ENCODE measurements around the gene CLSTN3. TPM values are rescaled to one million over a fixed set of nuclear protein-coding genes. Genes with fewer than 3 reads are reported as not detected.
A peak's percentile ranks its signal among the peaks of the same experiment; 100 is the strongest.

Gene CLSTN3
- total RNA-seq, 1 donor from 2014 or later, result 9.2 TPM

GRCh38 chr12:7143564-7143963, 13.4 kb downstream of the CLSTN3 start:
- H3K4me3 ChIP-seq (ENCODE audit: low read depth, low read length), result no peak overlapping the region
- DNase-seq (ENCODE audit: low read depth) (no peak), FAIRE-seq (no peak)
- no peak for TF ChIP-seq CTCF (IDR thresholded peaks at IDR 0.05; ENCODE audit: insufficient read depth, low read length, severe bottlenecking)
- peaks cover 13% of the 10 kb centered on the region for H3K36me3 ChIP-seq (ENCODE audit: control insufficient read depth, insufficient read depth, low read length)
- no peaks in the 10 kb centered on the region for H3K27me3 ChIP-seq (ENCODE audit: control insufficient read depth, insufficient read depth, low read length)

- DNase-seq (ENCODE audit: low read depth) (peak; percentile 41), FAIRE-seq (no peak)
- TF ChIP-seq CTCF (IDR thresholded peaks at IDR 0.05; ENCODE audit: insufficient read depth, low read length, severe bottlenecking), result peak; percentile 46
- Histone ChIP-seq H3K36me3 (ENCODE audit: control insufficient read depth, insufficient read depth, low read length) (peaks cover 15% of the 10 kb centered on the region), H3K27me3 (ENCODE audit: control insufficient read depth, insufficient read depth, low read length) (no peaks in the 10 kb centered on the region), H3K4me3 (ENCODE audit: low read depth, low read length) (no peak overlapping the region)
Observed at GRCh38 chr12:7144414-7145120, 14.4 kb downstream of the CLSTN3 start.

- no peaks in the 10 kb centered on the region for H3K27me3 ChIP-seq (ENCODE audit: control insufficient read depth, insufficient read depth, low read length)
- no peak for TF ChIP-seq CTCF (IDR thresholded peaks at IDR 0.05; ENCODE audit: insufficient read depth, low read length, severe bottlenecking)
- no peak for FAIRE-seq
- H3K36me3 ChIP-seq (ENCODE audit: control insufficient read depth, insufficient read depth, low read length), result peaks cover 18% of the 10 kb centered on the region
- no peak overlapping the region for H3K4me3 ChIP-seq (ENCODE audit: low read depth, low read length)
- no peak for DNase-seq (ENCODE audit: low read depth)
Observed at GRCh38 chr12:7145671-7146070, 15.5 kb downstream of the CLSTN3 start.

- Histone ChIP-seq H3K27me3 (ENCODE audit: control insufficient read depth, insufficient read depth, low read length) (no peaks in the 10 kb centered on the region), H3K36me3 (ENCODE audit: control insufficient read depth, insufficient read depth, low read length) (peaks cover 18% of the 10 kb centered on the region), H3K4me3 (ENCODE audit: low read depth, low read length) (no peak overlapping the region)
- FAIRE-seq (no peak), DNase-seq (ENCODE audit: low read depth) (no peak)
- TF ChIP-seq CTCF (IDR thresholded peaks at IDR 0.05; ENCODE audit: insufficient read depth, low read length, severe bottlenecking), result no peak
Observed at GRCh38 chr12:7146228-7146627, 16.1 kb downstream of the CLSTN3 start.

GRCh38 chr12:7146906-7147305, 16.7 kb downstream of the CLSTN3 start:
- TF ChIP-seq CTCF (IDR thresholded peaks at IDR 0.05; ENCODE audit: insufficient read depth, low read length, severe bottlenecking), result no peak

GRCh38 chr12:7150356-7150755, 20.2 kb downstream of the CLSTN3 start:
- no peak for FAIRE-seq
- Histone ChIP-seq H3K4me3 (ENCODE audit: low read depth, low read length) (no peak overlapping the region), H3K36me3 (ENCODE audit: control insufficient read depth, insufficient read depth, low read length) (peaks cover 11% of the 10 kb centered on the region), H3K27me3 (ENCODE audit: control insufficient read depth, insufficient read depth, low read length) (no peaks in the 10 kb centered on the region)
- no peak for TF ChIP-seq CTCF (IDR thresholded peaks at IDR 0.05; ENCODE audit: insufficient read depth, low read length, severe bottlenecking)
- no peak for DNase-seq (ENCODE audit: low read depth)

More at GRCh38 chr12:7146906-7147305, 16.7 kb downstream of the CLSTN3 start:
- FAIRE-seq (no peak), DNase-seq (ENCODE audit: low read depth) (no peak)
- Histone ChIP-seq H3K4me3 (ENCODE audit: low read depth, low read length) (no peak overlapping the region), H3K36me3 (ENCODE audit: control insufficient read depth, insufficient read depth, low read length) (peaks cover 18% of the 10 kb centered on the region), H3K27me3 (ENCODE audit: control insufficient read depth, insufficient read depth, low read length) (no peaks in the 10 kb centered on the region)
